Vagina (tissue), 2 donors: ENCODE data around the gene CST11.

ENCODE experiments used
- CTCF ChIP-seq, 3 experiments: fragments of 450-650 bp in 2 of 3; fragments of 200-600 bp in 1 of 3; sonication (generic) in 1 of 3; IDR thresholded peaks; one replicate each; pipeline ENCODE4 v1.5.1; 2017 to 2019; ENCODE audit warnings: antibody characterized with exemption in 3 of 3, mild to moderate bottlenecking in 2 of 3, moderate library complexity in 2 of 3
- POLR2AphosphoS5 ChIP-seq, 2 donors: sonication (generic); formaldehyde crosslinking; IDR thresholded peaks; one replicate each; pipeline ENCODE4 v1.9.0; 2017; ENCODE audit warnings: antibody characterized with exemption in 2 of 2, mild to moderate bottlenecking in 2 of 2, low read depth in 1 of 2; ENCODE audit not compliant: insufficient read depth in 1 of 2

- TF ChIP-seq POLR2AphosphoS5 (IDR thresholded peaks at IDR 0.05; ENCODE audit: insufficient read depth in 1 of 2, low read depth in 1 of 2) (no peak), CTCF (IDR thresholded peaks at IDR 0.05) (no peak)
Measured at GRCh38 chr20:23445596-23446217, 7.0 kb downstream of the CST11 start.
